ENCODE data around the gene MCF2L2. TPM values are rescaled to one million over a fixed set of nuclear protein-coding genes. Genes with fewer than 3 reads are reported as not detected.

Gene MCF2L2
- total and polyA plus RNA-seq, 12 donors: 6.5 to 62.7 (median 21.7) TPM

DNA sequence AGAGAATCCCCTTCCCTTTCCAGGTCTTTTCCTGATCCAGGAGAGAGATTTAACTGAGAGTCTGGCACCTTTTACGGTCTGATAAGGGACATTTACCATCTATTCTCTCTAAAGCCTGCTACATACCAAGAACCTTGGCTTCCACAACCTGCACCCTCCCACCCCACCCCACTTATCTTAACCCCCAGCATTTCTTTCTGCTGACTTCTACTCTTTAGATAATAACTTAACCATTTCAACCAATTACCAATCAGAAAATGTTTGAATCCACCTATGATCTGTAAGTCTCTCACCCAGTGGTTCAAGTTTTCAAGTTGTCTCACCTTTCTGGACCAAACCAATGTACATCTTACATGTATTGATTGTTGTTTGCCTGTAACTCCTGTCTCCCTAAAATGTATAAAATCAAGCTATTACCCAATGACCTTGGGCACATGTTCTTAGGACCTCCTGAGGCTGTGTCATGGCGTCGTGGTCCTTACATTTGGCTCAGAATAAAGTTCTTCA is 74.0 kb downstream of the MCF2L2 start:
- Histone ChIP-seq H3K4me3 (no peak overlapping the region), H3K27me3 (no peaks in the 10 kb centered on the region), H3K36me3 (replicated peaks in 1 of 2) (no peaks in the 10 kb centered on the region), H3K27ac (no peak overlapping the region), H3K9me3 (replicated peaks in 1 of 3) (no peaks in the 10 kb centered on the region), H3K4me1 (replicated peaks in 1 of 2) (no peaks in the 10 kb centered on the region)
- DNase-seq: no peak
- intact Hi-C loops (cut with DNase I): no loop called here
- 75 to 100% (median 96%) methylated on average over 3 of the region's 3 CpGs for WGBS, 4 donors
- TF ChIP-seq, protein P1, sequence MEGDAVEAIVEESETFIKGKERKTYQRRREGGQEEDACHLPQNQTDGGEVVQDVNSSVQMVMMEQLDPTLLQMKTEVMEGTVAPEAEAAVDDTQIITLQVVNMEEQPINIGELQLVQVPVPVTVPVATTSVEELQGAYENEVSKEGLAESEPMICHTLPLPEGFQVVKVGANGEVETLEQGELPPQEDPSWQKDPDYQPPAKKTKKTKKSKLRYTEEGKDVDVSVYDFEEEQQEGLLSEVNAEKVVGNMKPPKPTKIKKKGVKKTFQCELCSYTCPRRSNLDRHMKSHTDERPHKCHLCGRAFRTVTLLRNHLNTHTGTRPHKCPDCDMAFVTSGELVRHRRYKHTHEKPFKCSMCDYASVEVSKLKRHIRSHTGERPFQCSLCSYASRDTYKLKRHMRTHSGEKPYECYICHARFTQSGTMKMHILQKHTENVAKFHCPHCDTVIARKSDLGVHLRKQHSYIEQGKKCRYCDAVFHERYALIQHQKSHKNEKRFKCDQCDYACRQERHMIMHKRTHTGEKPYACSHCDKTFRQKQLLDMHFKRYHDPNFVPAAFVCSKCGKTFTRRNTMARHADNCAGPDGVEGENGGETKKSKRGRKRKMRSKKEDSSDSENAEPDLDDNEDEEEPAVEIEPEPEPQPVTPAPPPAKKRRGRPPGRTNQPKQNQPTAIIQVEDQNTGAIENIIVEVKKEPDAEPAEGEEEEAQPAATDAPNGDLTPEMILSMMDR (IDR thresholded peaks at IDR 0.05): no peak
- no peak for TF ChIP-seq POLR2A (IDR thresholded peaks at IDR 0.05)

DNA sequence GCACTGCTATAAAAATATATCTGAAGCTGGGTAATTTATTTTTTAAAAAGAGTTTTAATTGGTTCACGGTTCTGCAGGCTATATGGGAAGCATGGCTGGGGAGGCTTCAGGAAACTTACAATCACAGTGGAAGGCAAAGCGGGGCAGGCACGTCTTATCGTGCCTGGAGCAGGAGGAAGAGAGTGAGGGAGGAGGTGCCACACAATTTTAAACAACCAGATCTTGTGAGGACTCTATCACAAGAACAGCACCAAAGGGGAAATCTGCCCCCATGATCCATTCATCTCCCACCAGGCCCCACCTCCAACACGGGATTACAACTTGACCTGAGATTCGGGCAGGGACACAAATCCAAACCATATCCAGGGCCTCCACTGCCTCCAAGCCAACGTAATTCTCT is 75.0 kb downstream of the MCF2L2 start:
- Histone ChIP-seq H3K36me3 (replicated peaks in 1 of 2) (no peaks in the 10 kb centered on the region), H3K27me3 (no peaks in the 10 kb centered on the region), H3K9me3 (replicated peaks in 1 of 3) (no peaks in the 10 kb centered on the region), H3K4me3 (no peak overlapping the region), H3K4me1 (replicated peaks in 1 of 2) (no peaks in the 10 kb centered on the region), H3K27ac (no peak overlapping the region)
- TF ChIP-seq, protein P1 (IDR thresholded peaks at IDR 0.05): no peak
- TF ChIP-seq POLR2A (IDR thresholded peaks at IDR 0.05): no peak
- 91 to 95% (median 94%) methylated on average over 7 of the region's 7 CpGs for WGBS, 4 donors
- no peak for DNase-seq
- intact Hi-C loops (cut with DNase I): no loop called here

GRCh38 chr3:183350164-183350563 is 78.3 kb downstream of the MCF2L2 start:
- 78 to 92% (median 83%) methylated on average over 3 of the region's 3 CpGs for WGBS, 4 donors
- no peaks in the 10 kb centered on the region for H3K9me3 ChIP-seq (replicated peaks in 1 of 3)
- H3K36me3 ChIP-seq (replicated peaks in 1 of 2): no peaks in the 10 kb centered on the region
- no peak for DNase-seq
- H3K27ac ChIP-seq: no peak overlapping the region
- no peaks in the 10 kb centered on the region for H3K4me1 ChIP-seq (replicated peaks in 1 of 2)
- intact Hi-C loops (cut with DNase I): no loop called here
- H3K27me3 ChIP-seq: no peaks in the 10 kb centered on the region
- H3K4me3 ChIP-seq: no peak overlapping the region
- no peak for TF ChIP-seq POLR2A (IDR thresholded peaks at IDR 0.05)
- TF ChIP-seq, protein P1 (IDR thresholded peaks at IDR 0.05): no peak

- Histone ChIP-seq H3K27me3 (no peaks in the 10 kb centered on the region), H3K27ac (no peak overlapping the region), H3K36me3 (replicated peaks in 1 of 2) (no peaks in the 10 kb centered on the region), H3K4me3 (no peak overlapping the region), H3K4me1 (replicated peaks in 1 of 2) (no peaks in the 10 kb centered on the region), H3K9me3 (replicated peaks in 1 of 3) (no peaks in the 10 kb centered on the region)
- WGBS, 4 donors: 77 to 81% (median 78%) methylated on average over 8 of the region's 8 CpGs
- TF ChIP-seq POLR2A (IDR thresholded peaks at IDR 0.05): no peak
- TF ChIP-seq, protein P1 (IDR thresholded peaks at IDR 0.05): no peak
- intact Hi-C loops (cut with DNase I): no loop called here
- no peak for DNase-seq
Observed at GRCh38 chr3:183349421-183350157, 78.8 kb downstream of the MCF2L2 start.
